Tibial artery (tissue), 4 donors: ENCODE data around the gene C6orf141.
A peak's percentile ranks its signal among the peaks of the same experiment; 100 is the strongest.

Experiments used
- DNase-seq, 2 donors: peaks; one replicate each; pipeline ENCODE4 v3.0.0-alpha.2; 2019
- H3K27ac ChIP-seq, 2 donors: fragments of 200-600 bp; sonication (generic) in 1 of 2; 1 replicate in 1 of 2; 2 replicates in 1 of 2; pipeline ENCODE4 v1.5.1; 2018 to 2019; ENCODE audit warnings: mild to moderate bottlenecking in 1 of 2
- H3K27me3 ChIP-seq, 2 donors: fragments of 200-600 bp; sonication (generic) in 1 of 2; one replicate each; pipeline versions ENCODE4 v1.5.1 to v1.6.0; 2016 to 2019
- H3K36me3 ChIP-seq, 3 donors: fragments of 200-600 bp; sonication (generic) in 2 of 3; one replicate each; pipeline ENCODE4 v1.5.1; 2016 to 2019; ENCODE audit warnings: mild to moderate bottlenecking in 2 of 3
- H3K4me1 ChIP-seq, 4 donors: fragments of 200-600 bp; sonication (generic) in 2 of 4; 1 replicate in 3 of 4; 2 replicates in 1 of 4; pipeline ENCODE4 v1.5.1; 2016 to 2019
- H3K4me3 ChIP-seq, 2 donors: fragments of 200-600 bp; sonication (generic) in 1 of 2; 1 replicate in 1 of 2; 2 replicates in 1 of 2; pipeline ENCODE4 v1.5.1; 2018 to 2019; ENCODE audit warnings: mild to moderate bottlenecking in 2 of 2
- H3K9me3 ChIP-seq, 3 donors: fragments of 200-600 bp; sonication (generic) in 1 of 3; one replicate each; pipeline ENCODE4 v1.5.1; 2016 to 2019
- intact Hi-C: fragments of 100-400 bp; cut with DNase I; formaldehyde crosslinking; loops from one replicate; pipeline ENCODE4 v1.15.0; 2023; ENCODE audit warnings: low total_unique reads
- TF ChIP-seq, protein P1 (sequence below), 2 experiments: fragments of 200-600 bp in 1 of 2; fragments of 450-650 bp in 1 of 2; IDR thresholded peaks; one replicate each; pipeline ENCODE4 v1.5.1; 2017 to 2019; ENCODE audit warnings: antibody characterized with exemption in 2 of 2, mild to moderate bottlenecking in 1 of 2, moderate library complexity in 1 of 2

Gene C6orf141

GRCh38 chr6:49550492-49551077, at the start of gene C6orf141:
C6orf141 (plus strand) TSS chr6:49550668; CDS start chr6:49550793, 125 bp downstream.
- Histone ChIP-seq H3K27me3 (peaks cover 0 to 29% of the 10 kb centered on the region in 2 donors), H3K27ac (no peak within 1 kb of the TSS), H3K36me3 (no peaks in the 10 kb centered on the region), H3K9me3 (no peaks in the 10 kb centered on the region), H3K4me3 (peak within 1 kb of the TSS; percentile 33 to 49), H3K4me1 (peaks cover 0 to 23% (median 15%) of the 10 kb centered on the region in 4 donors)
- intact Hi-C loops = no loop called here
- TF ChIP-seq, protein P1, sequence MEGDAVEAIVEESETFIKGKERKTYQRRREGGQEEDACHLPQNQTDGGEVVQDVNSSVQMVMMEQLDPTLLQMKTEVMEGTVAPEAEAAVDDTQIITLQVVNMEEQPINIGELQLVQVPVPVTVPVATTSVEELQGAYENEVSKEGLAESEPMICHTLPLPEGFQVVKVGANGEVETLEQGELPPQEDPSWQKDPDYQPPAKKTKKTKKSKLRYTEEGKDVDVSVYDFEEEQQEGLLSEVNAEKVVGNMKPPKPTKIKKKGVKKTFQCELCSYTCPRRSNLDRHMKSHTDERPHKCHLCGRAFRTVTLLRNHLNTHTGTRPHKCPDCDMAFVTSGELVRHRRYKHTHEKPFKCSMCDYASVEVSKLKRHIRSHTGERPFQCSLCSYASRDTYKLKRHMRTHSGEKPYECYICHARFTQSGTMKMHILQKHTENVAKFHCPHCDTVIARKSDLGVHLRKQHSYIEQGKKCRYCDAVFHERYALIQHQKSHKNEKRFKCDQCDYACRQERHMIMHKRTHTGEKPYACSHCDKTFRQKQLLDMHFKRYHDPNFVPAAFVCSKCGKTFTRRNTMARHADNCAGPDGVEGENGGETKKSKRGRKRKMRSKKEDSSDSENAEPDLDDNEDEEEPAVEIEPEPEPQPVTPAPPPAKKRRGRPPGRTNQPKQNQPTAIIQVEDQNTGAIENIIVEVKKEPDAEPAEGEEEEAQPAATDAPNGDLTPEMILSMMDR (IDR thresholded peaks at IDR 0.05) = no peak
- DNase-seq = no peak

DNA sequence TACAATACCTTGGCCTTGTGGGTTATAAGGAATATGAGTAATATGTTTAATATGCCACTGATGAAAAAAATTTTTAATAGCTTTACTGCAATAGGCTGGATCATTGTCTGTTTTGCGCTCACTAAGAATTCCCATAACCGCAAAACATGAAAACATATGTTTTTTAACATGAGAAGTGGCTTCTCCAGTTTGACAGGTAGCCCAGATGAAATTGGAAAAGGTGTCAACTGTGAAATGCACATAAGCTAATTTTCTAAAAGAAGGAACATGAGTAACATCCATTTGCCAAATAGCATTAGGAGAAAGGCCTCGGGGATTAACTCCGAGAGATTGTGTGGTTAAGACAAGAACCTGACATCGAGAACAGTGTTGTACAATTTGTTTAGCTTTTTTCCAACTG, 45.8 kb upstream of the C6orf141 start:
- intact Hi-C loops = no loop called here
- Histone ChIP-seq H3K36me3 (no peaks in the 10 kb centered on the region), H3K4me1 (no peaks in the 10 kb centered on the region), H3K4me3 (no peak overlapping the region), H3K9me3 (no peaks in the 10 kb centered on the region), H3K27ac (no peak overlapping the region), H3K27me3 (no peaks in the 10 kb centered on the region)
- no peak for DNase-seq
- TF ChIP-seq, protein P1 (IDR thresholded peaks at IDR 0.05) = no peak

DNA sequence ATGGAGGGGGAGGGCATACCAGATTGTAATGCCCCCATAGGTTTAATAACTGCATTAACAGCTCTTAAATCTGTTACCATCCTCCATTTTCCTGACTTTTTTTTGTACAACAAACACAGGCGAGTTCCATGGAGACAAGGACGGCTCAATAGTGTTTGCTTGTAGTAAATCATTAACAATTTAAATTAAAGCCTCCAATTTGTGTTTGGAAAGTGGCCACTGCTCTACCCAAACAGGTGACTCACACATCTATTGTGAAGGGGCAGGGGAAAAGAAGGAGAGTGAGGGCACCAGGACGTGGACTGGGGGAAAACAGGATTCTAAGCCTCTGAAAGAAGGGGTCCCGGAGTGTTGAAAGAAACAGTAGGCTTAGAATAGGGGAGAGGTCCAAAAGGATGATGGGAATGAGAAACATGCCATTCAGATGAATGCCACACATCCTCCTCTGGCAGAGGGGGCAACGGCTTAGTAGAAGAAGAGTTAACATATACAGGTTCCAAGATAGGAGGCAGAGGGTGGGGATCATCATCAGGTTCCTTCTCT, 43.8 kb upstream of the C6orf141 start:
- TF ChIP-seq, protein P1 (IDR thresholded peaks at IDR 0.05) = no peak
- intact Hi-C loops = no loop called here
- H3K27me3 ChIP-seq = no peaks in the 10 kb centered on the region
- no peaks in the 10 kb centered on the region for H3K9me3 ChIP-seq
- no peaks in the 10 kb centered on the region for H3K4me1 ChIP-seq
- H3K36me3 ChIP-seq = no peaks in the 10 kb centered on the region
- DNase-seq = no peak
- no peak overlapping the region for H3K27ac ChIP-seq
- H3K4me3 ChIP-seq = no peak overlapping the region

DNA sequence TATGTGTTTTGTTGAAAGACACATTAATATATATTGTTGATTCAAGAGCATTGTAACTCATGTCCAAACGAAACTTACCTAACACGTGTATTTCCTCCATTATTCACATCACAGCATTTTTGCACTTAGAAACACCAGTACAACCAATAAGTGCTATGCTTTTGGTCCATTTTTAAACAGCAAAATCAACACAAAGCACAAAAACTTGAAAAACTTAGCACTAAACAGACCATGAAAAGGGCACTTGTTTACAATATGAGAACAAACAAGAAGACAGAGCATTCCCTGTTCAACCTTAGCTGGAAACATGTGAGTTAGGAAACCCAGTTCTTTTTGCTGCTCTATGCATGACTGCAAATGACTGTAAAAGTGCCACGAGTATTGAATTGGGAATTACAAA, 41.1 kb upstream of the C6orf141 start:
- H3K27ac ChIP-seq = no peak overlapping the region
- no peaks in the 10 kb centered on the region for H3K27me3 ChIP-seq
- no peak for DNase-seq
- H3K4me3 ChIP-seq = no peak overlapping the region
- no peaks in the 10 kb centered on the region for H3K4me1 ChIP-seq
- H3K9me3 ChIP-seq = no peaks in the 10 kb centered on the region
- no peaks in the 10 kb centered on the region for H3K36me3 ChIP-seq
- TF ChIP-seq, protein P1 (IDR thresholded peaks at IDR 0.05) = no peak
- intact Hi-C loops = no loop called here

DNA sequence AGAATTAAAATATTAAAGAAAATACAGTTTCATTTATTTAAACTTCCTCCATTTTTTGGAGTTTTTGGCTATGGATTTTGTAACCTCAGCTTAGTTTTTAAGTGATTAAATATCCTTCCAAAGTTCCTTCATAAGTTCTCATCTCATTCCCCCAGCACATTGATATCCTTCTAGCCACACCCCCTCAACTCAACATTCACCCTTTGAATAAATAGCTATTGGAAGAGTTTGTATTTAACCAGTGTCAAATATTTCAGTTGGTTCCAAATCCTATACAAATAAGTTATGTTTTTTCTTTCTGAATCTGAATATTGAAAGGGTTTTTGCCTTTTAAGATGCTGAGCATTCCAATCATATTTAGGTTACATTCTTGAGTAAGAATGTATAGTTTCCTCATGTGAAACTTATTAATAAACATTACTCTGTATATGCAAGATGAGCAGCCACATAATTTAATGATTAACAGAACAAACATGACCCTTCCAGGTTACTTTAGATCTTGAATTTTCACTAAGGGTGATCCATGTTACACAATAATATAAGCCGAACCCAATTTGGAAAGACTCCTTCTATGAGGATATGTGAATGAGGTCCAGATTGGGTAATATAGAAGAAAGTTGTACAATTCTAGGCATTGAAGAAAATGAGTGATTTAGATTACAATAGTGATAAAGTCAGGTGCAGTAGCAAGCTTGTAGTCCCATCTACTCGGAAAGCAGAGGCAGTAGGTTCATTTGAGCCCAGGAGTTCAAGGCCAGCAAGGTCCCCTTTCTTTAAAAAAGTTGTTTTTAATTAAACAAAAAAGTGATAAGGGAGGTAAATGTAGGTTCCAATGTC, 37.1 kb upstream of the C6orf141 start:
- H3K36me3 ChIP-seq = no peaks in the 10 kb centered on the region
- no peaks in the 10 kb centered on the region for H3K27me3 ChIP-seq
- H3K9me3 ChIP-seq = no peaks in the 10 kb centered on the region
- no peaks in the 10 kb centered on the region for H3K4me1 ChIP-seq
- no peak for DNase-seq
- no peak overlapping the region for H3K4me3 ChIP-seq
- no peak overlapping the region for H3K27ac ChIP-seq
- TF ChIP-seq, protein P1 (IDR thresholded peaks at IDR 0.05) = no peak
- intact Hi-C loops = no loop called here
